Esophagus squamous epithelium (tissue), 4 donors: ENCODE measurements around the gene NIP7.

Source experiments
- CTCF ChIP-seq, 6 experiments: fragments of 450-650 bp in 4 of 6; fragments of 200-600 bp in 2 of 6; sonication (generic) in 2 of 6; IDR thresholded peaks; one replicate each; pipeline ENCODE4 v1.5.1; 2016 to 2019; ENCODE audit warnings: antibody characterized with exemption in 6 of 6, mild to moderate bottlenecking in 4 of 6, moderate library complexity in 4 of 6
- POLR2A ChIP-seq, 4 donors: fragments of 450-650 bp; IDR thresholded peaks; one replicate each; pipeline ENCODE4 v1.6.1; 2017; ENCODE audit warnings: antibody characterized with exemption in 4 of 4, mild to moderate bottlenecking in 4 of 4, moderate library complexity in 3 of 4

DNA sequence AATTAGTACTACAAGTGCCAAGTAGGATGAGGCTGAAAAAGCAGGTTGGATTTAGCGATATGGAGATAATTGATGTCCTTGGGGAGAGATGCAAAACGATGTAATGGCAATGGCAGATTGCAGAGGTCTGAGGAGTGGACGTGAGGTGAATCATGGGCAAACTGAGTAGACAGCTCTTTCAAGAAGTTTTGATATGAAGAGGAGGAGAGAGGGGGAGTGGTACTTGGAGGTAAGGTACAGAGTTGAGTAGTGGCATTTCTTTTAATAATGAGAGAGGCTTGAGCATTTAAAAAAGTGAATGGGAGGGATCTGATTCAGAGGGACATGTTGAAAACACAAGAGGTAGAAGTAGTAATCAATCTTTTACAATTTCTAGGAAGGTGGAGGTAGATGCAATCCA, 46.2 kb upstream of the NIP7 start:
- TF ChIP-seq CTCF (IDR thresholded peaks at IDR 0.05) (no peak), POLR2A (IDR thresholded peaks at IDR 0.05) (no peak)
